K562 (cell line): ENCODE data around the gene AMZ2. TPM values are rescaled to one million over a fixed set of nuclear protein-coding genes. Genes with fewer than 3 reads are reported as not detected.

Experiments used
- ARNT ChIP-seq, 2 experiments: fragments of 450-650 bp; IDR thresholded peaks; 2 replicates each; pipeline ENCODE4 v1.6.1; 2016; ENCODE audit warnings: mild to moderate bottlenecking in 1 of 2
- CBX2 ChIP-seq: fragments of 200-600 bp; sonication (generic); IDR thresholded peaks from one replicate; pipeline ENCODE4 v1.6.1; 2012; ENCODE audit warnings: mild to moderate bottlenecking, low read length, inconsistent platforms; ENCODE audit not compliant: insufficient read depth, poor library complexity, severe bottlenecking
- ETV5 ChIP-seq: sonication (generic); formaldehyde crosslinking; IDR thresholded peaks from 2 replicates; pipeline ENCODE4 v1.4.0; 2020; ENCODE audit warnings: low read depth, mild to moderate bottlenecking, missing genetic modification reagents
- FOXA1 ChIP-seq: fragments of 450-650 bp; IDR thresholded peaks from 2 replicates; pipeline ENCODE4 v1.6.1; 2016; ENCODE audit warnings: mild to moderate bottlenecking, borderline replicate concordance
- FOXK1 ChIP-seq: sonication (generic); formaldehyde crosslinking; IDR thresholded peaks from 2 replicates; pipeline ENCODE4 v1.8.0; 2022; ENCODE audit warnings: missing genetic modification reagents, mild to moderate bottlenecking, borderline replicate concordance
- FOXP1 ChIP-seq: sonication (generic); formaldehyde crosslinking; IDR thresholded peaks from 2 replicates; pipeline ENCODE4 v1.8.0; 2022; ENCODE audit warnings: mild to moderate bottlenecking, missing genetic modification reagents
- GTF2F1 ChIP-seq: IDR thresholded peaks from 2 replicates; pipeline ENCODE4 v1.6.1; 2011; ENCODE audit warnings: low read depth, low read length, improper control_type of control experiment
- MYNN ChIP-seq, 2 experiments: sonication (generic); formaldehyde crosslinking in 1 of 2; IDR thresholded peaks; 2 replicates each; pipeline versions ENCODE4 v1.5.0 to v1.6.1; 2016 to 2020; ENCODE audit warnings: antibody characterized with exemption in 1 of 2, missing genetic modification reagents in 1 of 2
- NCOA4 ChIP-seq: fragments of 450-650 bp; IDR thresholded peaks from 2 replicates; pipeline ENCODE4 v1.6.1; 2018; ENCODE audit warnings: mild to moderate bottlenecking; ENCODE audit not compliant: partially characterized antibody
- NFXL1 ChIP-seq: fragments of 450-650 bp; formaldehyde crosslinking; IDR thresholded peaks from 2 replicates; pipeline ENCODE4 v1.4.0; 2021; ENCODE audit warnings: mild to moderate bottlenecking
- PHB2 ChIP-seq: fragments of 450-650 bp; IDR thresholded peaks from 2 replicates; pipeline ENCODE4 v1.6.1; 2017; ENCODE audit warnings: low read depth
- RFX7 ChIP-seq: fragments of 250-450 bp; sonication (Bioruptor Pico); IDR thresholded peaks from 2 replicates; pipeline ENCODE4 v1.5.1; 2021; ENCODE audit warnings: mild to moderate bottlenecking
- SNRNP70 ChIP-seq: fragments of 200-400 bp; formaldehyde crosslinking; optimal IDR thresholded peaks from 2 replicates; pipeline ENCODE3; 2017; ENCODE audit warnings: low read depth, low read length
- SRSF9 ChIP-seq: fragments of 200-400 bp; formaldehyde crosslinking; IDR thresholded peaks from 2 replicates; pipeline ENCODE4 v1.6.1; 2017; ENCODE audit warnings: low read depth, low read length, borderline replicate concordance
- ZNF76 ChIP-seq: fragments of 250-450 bp; sonication (Bioruptor Pico); IDR thresholded peaks from 2 replicates; pipeline ENCODE4 v1.4.0; 2020; ENCODE audit warnings: mild to moderate bottlenecking, moderate library complexity, borderline replicate concordance
- polyA plus RNA-seq, 8 experiments: library from polyadenylated mRNA; depleted of rRNA in 4 of 8; stranded (reverse) in 5 of 8; unstranded in 3 of 8; fragments of >200 nt; fragmentation: Nextera tagmentation in 2 of 8; fragmentation: Illumina TruSeq in 1 of 8; extraction: Ambion mirVana in 2 of 8; extraction: Trizol in 1 of 8; gene quantifications; 2 replicates each; pipeline versions ENCODE4 v1.2.1 to v1.2.3, GENCODE V29; 2011 to 2014; ENCODE audit warnings: inconsistent platforms in 1 of 8, missing spikeins in 1 of 8
- total RNA-seq, 7 experiments: library from RNA; depleted of rRNA in 6 of 7; stranded (reverse); fragments of >200 nt in 6 of 7; fragmentation: Illumina TruSeq in 2 of 7; extraction: Trizol in 2 of 7; gene quantifications; 2 replicates each; pipeline versions ENCODE4 v1.2.1 to v1.2.3, GENCODE V29; 2011 to 2021; ENCODE audit warnings: low replicate concordance in 1 of 7
- TF ChIP-seq, protein P1 (sequence below): fragments of 450-650 bp; formaldehyde crosslinking; IDR thresholded peaks from 2 replicates; pipeline ENCODE4 v1.4.0; 2020; ENCODE audit warnings: mild to moderate bottlenecking
- TF ChIP-seq, protein P2 (sequence below): fragments of 250-450 bp; sonication (Bioruptor Pico); IDR thresholded peaks from 2 replicates; pipeline ENCODE4 v1.8.0; 2022; ENCODE audit warnings: inconsistent platforms, mild to moderate bottlenecking, moderate library complexity, borderline replicate concordance
- TF ChIP-seq, protein P3 (sequence below): sonication (generic); formaldehyde crosslinking; IDR thresholded peaks from 2 replicates; pipeline ENCODE4 v1.9.0; 2022; ENCODE audit warnings: mild to moderate bottlenecking, missing genetic modification reagents
- TF ChIP-seq, protein P4 (sequence below): fragments of 250-450 bp; sonication (Bioruptor Pico); IDR thresholded peaks from 2 replicates; pipeline ENCODE4 v1.5.0; 2020; ENCODE audit warnings: mild to moderate bottlenecking, borderline replicate concordance

Gene AMZ2
- total and polyA plus RNA-seq, 9 of the 15 experiments (the other 6 are each of a cell fraction or from before 2014, with no cell fraction given) = 22.6 to 92.2 (median 52.6) TPM

DNA sequence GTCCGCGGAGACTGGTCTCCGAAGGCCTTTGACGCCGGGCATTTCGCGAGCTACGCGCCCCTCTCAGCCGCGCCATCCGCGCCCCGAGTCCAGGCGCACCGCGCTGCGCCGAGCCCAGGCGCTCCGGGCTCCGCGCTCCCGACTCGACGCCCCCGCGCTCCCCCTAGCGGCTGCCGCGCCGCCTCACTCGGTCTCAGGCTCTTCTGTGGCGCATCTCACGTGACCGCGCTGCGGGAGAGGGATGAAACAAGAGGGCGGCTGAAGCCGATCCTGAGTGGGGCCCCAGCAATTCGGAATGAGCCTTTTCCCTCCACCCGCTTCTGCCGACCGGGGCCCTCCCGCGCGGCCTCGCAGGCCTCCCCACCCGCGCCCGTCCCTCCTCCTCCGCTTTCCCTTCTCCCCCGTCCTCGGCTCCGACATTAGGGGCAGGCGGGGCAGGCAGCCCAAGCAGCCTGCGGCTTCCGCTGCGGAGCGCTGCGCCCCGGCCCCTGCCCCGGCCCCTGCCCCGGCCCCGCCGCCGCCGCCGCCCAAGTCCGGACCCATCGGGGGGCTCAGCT, 42.5 kb upstream of the AMZ2 start (continued):
- TF ChIP-seq NFXL1 (CRISPR knock-in tag) (no peak), PHB2 (no peak), CBX2 (no peak), ETV5 (CRISPR knock-in tag) (no peak), RFX7 (CRISPR knock-in tag) (no peak), FOXA1 (no peak), NCOA4 (no peak), FOXP1 (no peak), ARNT (IDR thresholded peaks at IDR 0.05) (no peak), GTF2F1 (no peak), FOXK1 (CRISPR knock-in tag) (no peak), MYNN (IDR thresholded peaks at IDR 0.05) (no peak), MYNN (CRISPR knock-in tag; IDR thresholded peaks at IDR 0.05) (no peak), SNRNP70 (no peak), SRSF9 (no peak), ZNF76 (CRISPR knock-in tag) (no peak)
- TF ChIP-seq, protein P1, sequence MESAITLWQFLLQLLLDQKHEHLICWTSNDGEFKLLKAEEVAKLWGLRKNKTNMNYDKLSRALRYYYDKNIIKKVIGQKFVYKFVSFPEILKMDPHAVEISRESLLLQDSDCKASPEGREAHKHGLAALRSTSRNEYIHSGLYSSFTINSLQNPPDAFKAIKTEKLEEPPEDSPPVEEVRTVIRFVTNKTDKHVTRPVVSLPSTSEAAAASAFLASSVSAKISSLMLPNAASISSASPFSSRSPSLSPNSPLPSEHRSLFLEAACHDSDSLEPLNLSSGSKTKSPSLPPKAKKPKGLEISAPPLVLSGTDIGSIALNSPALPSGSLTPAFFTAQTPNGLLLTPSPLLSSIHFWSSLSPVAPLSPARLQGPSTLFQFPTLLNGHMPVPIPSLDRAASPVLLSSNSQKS (CRISPR knock-in tag) = no peak
- TF ChIP-seq, protein P2, sequence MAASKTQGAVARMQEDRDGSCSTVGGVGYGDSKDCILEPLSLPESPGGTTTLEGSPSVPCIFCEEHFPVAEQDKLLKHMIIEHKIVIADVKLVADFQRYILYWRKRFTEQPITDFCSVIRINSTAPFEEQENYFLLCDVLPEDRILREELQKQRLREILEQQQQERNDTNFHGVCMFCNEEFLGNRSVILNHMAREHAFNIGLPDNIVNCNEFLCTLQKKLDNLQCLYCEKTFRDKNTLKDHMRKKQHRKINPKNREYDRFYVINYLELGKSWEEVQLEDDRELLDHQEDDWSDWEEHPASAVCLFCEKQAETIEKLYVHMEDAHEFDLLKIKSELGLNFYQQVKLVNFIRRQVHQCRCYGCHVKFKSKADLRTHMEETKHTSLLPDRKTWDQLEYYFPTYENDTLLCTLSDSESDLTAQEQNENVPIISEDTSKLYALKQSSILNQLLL = no peak
- TF ChIP-seq, protein P3, sequence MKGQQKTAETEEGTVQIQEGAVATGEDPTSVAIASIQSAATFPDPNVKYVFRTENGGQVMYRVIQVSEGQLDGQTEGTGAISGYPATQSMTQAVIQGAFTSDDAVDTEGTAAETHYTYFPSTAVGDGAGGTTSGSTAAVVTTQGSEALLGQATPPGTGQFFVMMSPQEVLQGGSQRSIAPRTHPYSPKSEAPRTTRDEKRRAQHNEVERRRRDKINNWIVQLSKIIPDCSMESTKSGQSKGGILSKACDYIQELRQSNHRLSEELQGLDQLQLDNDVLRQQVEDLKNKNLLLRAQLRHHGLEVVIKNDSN = peak; percentile 91
- TF ChIP-seq, protein P4, sequence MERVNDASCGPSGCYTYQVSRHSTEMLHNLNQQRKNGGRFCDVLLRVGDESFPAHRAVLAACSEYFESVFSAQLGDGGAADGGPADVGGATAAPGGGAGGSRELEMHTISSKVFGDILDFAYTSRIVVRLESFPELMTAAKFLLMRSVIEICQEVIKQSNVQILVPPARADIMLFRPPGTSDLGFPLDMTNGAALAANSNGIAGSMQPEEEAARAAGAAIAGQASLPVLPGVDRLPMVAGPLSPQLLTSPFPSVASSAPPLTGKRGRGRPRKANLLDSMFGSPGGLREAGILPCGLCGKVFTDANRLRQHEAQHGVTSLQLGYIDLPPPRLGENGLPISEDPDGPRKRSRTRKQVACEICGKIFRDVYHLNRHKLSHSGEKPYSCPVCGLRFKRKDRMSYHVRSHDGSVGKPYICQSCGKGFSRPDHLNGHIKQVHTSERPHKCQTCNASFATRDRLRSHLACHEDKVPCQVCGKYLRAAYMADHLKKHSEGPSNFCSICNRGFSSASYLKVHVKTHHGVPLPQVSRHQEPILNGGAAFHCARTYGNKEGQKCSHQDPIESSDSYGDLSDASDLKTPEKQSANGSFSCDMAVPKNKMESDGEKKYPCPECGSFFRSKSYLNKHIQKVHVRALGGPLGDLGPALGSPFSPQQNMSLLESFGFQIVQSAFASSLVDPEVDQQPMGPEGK (CRISPR knock-in tag) = no peak
